GM18861 (cell line): ENCODE measurements around the gene PLCL2.
"Not testable (repeated sequence)": the region's sequence is repeated elsewhere in the genome, so short reads cannot be mapped to it uniquely, and the experiment has no call there.

Experiments used
- ATAC-seq: cut with Tn5 transposase; IDR thresholded peaks from one replicate; pipeline ENCODE4 v1.9.1; 2021; ENCODE audit not compliant: unreplicated experiment

PLCL2 gene

GRCh38 chr3:16950282-16950681 is 65.5 kb downstream of the PLCL2 start:
- ATAC-seq, result no peak

- ATAC-seq, result no peak
These were observed 66.1 kb downstream of the PLCL2 start for GRCh38 chr3:16950845-16951244.

GRCh38 chr3:16957852-16958251 is 73.1 kb downstream of the PLCL2 start:
- not testable (repeated sequence) for ATAC-seq

GRCh38 chr3:16960125-16960524 is 75.4 kb downstream of the PLCL2 start:
- ATAC-seq, result no peak

- no peak for ATAC-seq
These were observed 77.0 kb downstream of the PLCL2 start for GRCh38 chr3:16961621-16962205.

- no peak for ATAC-seq
These were observed 90.3 kb downstream of the PLCL2 start for GRCh38 chr3:16975083-16975482.

- ATAC-seq, result no peak
These were observed 93.6 kb downstream of the PLCL2 start for GRCh38 chr3:16978234-16978920.

- ATAC-seq, result no peak
These were observed 94.1 kb downstream of the PLCL2 start for GRCh38 chr3:16978921-16979271.

GRCh38 chr3:16979769-16980515 is 95.2 kb downstream of the PLCL2 start:
- ATAC-seq, result not testable (repeated sequence)

- ATAC-seq, result not testable (repeated sequence)
These were observed 95.8 kb downstream of the PLCL2 start for GRCh38 chr3:16980526-16980925.

GRCh38 chr3:16982460-16982859 is 97.7 kb downstream of the PLCL2 start:
- no peak for ATAC-seq

- no peak for ATAC-seq
These were observed 100.9 kb downstream of the PLCL2 start for GRCh38 chr3:16985608-16986007.

- no peak for ATAC-seq
These were observed 102.4 kb downstream of the PLCL2 start for GRCh38 chr3:16987141-16987540.

GRCh38 chr3:16990163-16990562 is 105.4 kb downstream of the PLCL2 start:
- ATAC-seq, result no peak

GRCh38 chr3:16992198-16992597 is 107.4 kb downstream of the PLCL2 start:
- ATAC-seq, result no peak

- no peak for ATAC-seq
These were observed 108.5 kb downstream of the PLCL2 start for GRCh38 chr3:16993227-16993626.

GRCh38 chr3:16994854-16995525 is 110.2 kb downstream of the PLCL2 start:
- no peak for ATAC-seq

- ATAC-seq, result no peak
These were observed 110.8 kb downstream of the PLCL2 start for GRCh38 chr3:16995601-16996000.

GRCh38 chr3:16998236-16998923 is 113.6 kb downstream of the PLCL2 start:
- ATAC-seq, result no peak

- no peak for ATAC-seq
These were observed 114.4 kb downstream of the PLCL2 start for GRCh38 chr3:16999161-16999560.

- no peak for ATAC-seq
These were observed 115.1 kb downstream of the PLCL2 start for GRCh38 chr3:16999871-17000270.
